Measurements from ENCODE around the gene ZNF836.

DNA sequence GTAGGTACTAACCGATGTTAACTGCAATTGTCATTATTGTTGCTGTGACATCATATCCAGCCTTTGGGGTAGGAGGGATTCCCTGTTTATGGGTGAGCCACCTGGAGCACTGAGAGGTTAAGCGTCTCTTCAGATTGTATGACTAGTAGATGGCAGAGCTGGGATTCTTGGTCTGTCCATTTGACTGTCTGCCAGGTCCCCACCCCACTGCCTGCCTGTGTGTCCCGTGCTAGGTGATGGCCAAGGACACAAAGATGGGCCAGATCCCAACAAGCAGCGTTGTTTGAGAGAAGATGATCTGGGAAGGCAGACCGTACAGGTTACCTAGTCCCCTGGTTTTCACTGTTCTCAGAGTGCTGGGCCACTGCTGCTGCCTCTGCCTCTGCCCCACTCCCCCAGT lies 35.1 kb upstream of the ZNF836 start:
- TF ChIP-seq CTCF (IDR thresholded peaks at IDR 0.05) (no peak), POLR2A (IDR thresholded peaks at IDR 0.05) (no peak)

All from heart left ventricle (tissue), 13 donors.